GM19438 (cell line): ENCODE data around the gene OSM.

Experiments used
- ATAC-seq: cut with Tn5 transposase; IDR thresholded peaks from one replicate; pipeline ENCODE4 v1.9.1; 2021; ENCODE audit warnings: low read depth; ENCODE audit not compliant: unreplicated experiment

Gene OSM

DNA sequence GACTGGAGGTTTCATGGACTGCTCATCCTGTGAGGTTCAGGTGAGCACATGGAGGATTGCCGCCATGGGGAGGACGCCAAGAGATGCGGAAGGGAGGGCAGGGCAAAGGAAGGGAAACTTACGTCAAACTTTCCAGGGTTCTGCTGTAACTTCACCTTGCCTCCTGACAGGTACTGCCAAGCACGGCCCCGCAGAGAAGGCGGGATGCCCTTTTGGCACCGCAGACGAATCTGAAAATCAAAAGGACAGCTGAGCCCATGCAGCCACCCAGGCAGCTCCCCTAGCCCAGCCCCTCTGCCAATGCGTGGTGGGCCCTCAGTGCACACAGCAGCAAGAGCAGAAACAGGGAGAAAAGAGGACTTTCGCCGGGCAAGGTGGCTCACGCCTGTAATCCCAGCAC, 32.7 kb upstream of the OSM start:
- no peak for ATAC-seq

DNA sequence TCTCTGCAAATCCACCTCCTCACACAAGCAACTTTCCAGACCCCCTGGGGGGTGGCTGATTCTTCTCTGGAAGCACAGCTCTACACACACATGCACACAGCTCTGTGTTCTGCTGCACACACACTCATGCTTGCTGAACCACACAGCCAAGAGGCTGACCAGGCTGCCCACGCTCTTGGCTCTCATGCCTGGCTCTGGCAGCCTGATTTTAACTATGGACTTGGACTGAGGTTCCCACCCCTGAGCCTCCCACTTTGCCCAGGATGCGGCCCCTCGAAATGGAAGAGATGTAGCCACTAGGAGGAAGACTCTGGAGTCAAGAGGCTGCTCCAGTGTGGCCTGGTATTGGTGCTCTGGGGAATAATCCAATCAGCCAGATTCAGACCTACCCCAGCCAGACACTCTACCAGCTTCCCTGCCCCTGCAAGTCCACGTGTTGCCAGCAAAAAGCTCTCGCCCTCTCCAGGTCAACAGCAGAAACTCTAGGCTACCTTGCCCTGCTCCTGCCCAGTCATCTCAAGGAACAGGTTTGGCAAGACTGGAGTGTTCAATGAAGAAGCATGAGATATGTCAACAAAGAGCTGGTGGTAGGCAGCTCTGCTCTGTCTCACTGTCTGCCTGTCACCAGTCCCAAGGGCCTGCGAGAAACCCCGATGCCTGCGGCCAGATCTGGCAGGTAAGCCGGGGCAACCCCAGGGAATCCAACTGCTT, 31.5 kb upstream of the OSM start:
- ATAC-seq = no peak

DNA sequence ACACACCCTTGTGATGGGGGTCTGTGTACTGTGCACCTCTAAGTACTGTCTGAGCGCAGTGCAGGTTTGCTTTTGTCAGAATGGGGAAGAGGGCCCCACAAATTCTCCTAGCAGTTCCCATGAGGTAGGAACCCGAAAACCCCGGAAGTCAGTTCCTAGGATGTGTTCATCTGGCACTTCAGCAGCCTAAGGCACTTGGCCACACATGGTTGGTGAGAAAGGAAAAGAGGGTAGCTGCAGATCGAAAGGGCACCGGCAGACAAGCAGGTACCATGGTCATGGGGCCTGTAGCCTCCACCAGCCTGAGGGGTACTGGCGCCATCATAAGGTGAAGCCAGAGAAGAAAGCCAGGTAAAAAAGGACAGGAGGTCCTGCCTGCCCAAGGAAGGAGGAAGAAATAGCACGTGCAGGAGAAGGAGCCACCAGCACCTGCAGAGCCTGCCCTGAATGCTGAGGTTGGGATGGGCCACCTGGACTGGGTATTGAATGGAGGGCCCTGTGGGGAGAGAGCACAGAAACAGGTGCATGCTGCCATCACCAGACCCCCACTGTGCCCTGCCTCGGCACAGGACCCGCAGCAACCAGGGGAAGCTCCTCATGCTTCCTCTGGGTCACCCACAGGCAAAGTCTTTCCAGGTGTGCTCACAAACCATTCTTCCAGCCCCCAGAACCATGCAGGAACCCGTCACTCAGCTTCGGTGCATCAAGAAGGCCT, 30.8 kb upstream of the OSM start:
- ATAC-seq = no peak

DNA sequence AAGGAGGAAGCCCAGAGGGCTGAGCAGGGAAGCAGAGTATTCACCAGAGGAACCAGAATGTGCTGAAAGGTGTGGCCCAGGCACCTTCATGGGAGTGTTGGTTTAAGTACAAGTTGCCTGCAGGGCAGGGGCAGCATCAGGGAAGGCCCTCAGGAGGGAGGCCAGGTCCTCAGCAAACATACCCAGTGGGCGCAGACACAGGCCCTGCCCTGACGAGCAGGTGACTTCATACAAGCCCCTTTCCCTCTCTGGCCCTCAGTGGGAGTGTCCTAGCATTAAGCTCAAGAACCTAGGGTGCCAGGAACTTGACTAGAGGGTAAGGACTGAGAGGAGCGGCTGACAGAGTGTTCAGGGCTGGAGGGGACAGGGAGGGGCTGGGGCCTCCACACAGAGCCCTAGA, 30.2 kb upstream of the OSM start:
- no peak for ATAC-seq

DNA sequence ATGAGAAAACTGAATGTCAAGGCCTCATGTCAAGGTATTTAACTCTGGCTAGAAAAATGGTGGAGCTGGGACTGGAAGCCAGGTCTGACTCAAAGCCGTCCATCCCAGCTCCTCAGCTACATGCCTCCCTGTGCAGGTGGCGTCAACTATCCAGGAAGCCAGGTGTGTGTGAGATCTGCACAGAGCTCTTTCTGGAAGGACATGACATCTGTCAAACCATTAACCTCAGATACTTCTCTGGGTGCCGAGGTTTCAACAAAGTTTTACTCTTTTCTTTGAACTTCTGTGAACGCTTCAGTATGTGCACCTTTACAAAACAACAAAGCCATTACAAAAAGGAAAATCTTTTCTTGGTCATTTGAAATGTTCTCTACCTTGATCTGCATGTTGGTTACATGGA, 29.7 kb upstream of the OSM start:
- no peak for ATAC-seq

DNA sequence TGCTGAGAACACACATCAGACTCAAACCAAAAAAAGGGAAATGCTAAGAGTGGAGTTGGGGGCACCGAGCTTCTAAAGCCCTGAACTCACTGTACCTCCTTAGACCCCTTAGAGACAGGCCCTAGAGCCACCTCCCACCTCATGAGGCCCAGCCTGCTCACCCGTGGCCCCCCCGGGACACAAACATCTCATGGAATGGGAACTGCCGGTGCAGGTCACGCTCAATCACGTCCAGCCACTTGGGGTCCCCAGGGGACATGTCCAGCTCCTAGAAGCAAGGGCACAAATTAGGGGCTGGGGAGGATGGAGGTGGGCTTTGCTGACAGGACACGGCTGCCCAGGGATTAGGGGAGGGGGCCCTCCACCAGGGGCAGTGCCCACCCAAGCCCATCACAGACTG, 28.9 kb upstream of the OSM start:
- no peak for ATAC-seq

DNA sequence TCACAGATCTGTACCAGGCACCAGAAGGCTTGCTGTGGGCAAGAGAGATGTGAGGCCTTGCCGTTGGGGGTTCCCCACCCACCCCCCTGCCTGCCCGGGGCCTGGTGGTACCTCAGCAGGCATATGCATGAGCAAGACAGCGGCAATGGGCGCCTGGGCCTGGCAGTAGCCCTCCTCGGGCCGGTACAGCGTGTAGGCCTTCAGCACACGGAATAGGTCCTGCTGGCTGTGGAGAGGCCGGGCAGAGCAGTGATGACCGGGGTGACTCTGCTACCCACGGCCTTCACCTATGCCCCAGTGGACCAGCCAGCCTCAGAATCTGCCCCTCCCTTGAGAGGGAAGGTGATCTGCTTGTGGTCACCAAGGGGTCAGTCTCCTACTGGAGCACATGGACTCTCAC, 28.2 kb upstream of the OSM start:
- ATAC-seq = no peak

DNA sequence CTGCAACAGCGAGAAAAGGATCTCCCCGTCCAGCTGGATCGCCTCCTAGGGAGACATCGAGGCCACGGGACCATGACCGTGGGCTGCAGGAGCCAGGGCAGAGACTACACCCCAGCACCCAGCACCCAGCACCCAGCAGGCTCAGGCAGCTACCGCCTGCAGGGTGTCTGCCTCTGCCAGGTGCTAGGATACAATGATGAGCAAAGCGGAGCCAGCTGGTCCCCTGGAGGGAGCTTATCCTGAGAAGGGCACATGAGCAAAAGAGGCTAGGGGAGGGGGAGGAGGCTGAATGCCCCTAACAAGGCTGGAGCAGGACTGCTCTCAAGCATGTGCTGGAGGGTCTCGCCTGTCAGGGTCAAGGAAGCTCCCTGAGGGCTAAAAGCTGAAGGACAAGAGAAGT, 27.4 kb upstream of the OSM start:
- no peak for ATAC-seq

DNA sequence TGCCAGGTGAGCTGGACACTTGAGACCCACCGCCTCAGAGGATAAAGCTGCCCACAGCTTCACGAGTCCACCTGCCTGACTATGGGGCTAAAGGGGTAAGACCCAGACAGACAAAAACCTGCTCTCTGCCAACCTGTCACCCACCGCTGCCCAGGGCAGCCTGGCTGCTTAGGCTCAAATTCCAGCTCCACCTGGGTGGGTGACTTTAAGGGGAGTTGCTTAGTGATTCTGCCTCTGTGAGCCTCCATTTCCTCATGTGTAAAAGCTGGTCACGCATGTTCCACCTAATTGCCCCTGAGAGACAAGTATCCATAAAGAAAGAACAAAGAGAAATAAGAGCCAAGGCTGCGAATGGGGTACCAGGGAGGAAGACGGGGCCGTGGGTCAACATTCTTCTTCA, 26.4 kb upstream of the OSM start:
- no peak for ATAC-seq

DNA sequence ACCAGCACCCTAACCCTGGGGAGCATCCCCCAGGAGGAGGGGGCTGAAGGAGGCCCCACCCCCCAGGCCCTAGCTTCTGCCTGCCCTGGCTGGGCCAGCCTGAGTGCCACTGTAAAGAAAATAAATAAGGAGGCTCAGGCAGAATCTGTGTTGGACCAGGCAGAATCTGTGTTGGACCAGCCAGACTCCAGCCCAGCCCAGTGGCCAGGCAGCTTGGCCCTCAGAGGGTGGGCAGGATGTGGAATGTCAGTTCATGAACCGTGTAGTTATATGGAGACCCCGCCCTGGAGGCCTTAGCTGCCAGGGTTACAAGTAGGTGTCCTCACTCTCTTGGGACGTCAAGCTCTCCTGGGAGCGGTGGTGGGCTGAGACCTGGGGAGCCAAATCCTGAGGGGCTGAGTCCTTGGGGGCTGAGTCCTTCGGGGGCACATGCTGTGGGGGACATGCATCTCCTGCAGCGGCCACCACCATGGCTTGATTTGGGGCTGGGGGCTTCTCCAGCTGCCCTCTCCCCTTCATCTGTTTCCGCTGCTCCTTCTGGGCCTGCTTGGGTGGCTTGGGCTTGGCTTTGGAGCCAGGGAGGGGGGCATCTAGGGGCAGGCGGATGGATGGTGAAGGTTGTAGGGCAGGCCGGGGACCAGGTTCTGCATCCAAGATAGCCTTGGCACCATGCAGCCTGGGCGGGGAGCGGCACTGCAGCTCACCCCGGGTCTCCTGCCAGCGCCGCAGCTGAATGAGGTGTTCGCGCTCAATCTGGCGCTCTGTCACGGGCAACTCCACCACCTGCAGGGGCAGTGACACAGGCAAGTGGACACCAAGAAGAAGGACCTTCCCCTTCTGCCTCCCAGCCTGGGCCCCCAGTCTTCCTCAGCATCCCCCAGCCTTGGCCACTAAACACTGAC, 25.7 kb upstream of the OSM start:
- no peak for ATAC-seq

DNA sequence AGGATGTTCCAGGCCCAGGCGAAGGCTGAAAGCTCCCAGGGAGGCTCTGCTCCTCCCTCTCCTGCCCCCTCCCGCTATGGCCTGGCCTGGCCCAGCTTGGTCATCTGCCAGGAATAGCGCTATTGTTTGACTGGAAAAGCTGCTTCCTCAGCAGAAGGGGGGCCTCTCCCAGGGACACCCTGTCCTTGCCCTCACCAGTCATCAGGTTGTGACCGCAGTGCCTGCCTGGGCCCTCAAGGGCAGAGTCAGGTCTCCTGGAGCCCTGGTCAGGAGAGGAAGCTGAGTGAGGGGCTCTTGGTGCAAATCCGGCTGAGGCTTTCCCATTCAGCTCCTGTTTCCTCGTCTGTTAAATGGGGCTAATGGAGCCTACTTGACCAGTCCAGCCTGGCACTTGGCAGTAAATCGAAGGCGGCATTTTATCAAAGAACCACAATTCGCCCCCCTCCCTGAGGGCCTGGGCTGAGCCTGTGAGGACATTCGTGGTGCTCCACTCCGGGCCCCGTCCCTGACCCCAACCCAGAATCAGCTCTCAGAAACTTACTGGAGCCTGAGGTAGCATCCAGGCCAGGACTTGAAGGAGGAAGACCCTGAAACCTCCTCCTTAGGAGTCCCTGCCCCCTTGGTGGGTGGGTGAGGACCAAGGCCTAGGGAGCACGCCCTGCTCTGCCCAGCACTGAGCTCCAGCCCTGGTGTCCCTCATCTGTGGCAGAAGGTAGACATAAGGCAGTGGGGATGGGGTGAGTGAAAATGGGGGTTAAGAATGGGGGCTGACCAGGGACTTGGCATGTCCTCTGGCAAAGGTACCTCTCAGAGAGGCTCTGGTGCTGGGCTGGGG, 24.6 kb upstream of the OSM start:
- no peak for ATAC-seq

DNA sequence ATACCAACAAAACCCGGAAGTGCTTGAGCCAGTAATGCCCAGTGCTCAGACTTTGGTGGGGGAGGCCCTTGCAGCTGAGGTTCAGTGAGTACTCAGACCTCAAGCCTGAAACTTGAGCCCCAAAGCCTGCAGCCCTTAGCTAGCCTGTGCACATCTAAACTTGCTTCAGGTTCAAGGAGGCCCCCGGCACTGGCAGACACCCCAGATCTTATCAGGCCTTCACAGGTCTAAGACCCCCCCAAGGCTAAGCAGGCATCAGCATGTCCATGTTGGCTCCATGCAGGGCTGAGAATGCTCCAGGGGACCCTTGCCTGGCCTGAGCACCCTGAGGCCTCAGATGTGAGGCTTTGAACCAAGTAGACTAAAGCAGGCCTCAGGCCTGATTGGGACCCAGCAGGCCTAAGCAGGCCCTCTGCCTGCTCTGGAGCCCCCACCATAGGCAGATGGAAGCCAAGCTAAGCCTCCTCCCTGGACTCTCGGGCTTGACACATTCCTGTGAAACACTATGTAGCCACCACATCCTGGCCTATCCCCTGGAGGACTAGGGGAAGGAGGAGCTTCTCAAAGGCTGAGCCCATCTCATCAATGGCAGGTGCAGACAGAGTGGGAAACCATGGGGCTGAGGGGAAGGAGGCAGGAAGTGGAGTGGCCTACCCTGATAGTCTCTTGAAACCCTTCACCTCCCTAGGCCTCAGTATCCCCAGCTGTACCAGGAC, 23.8 kb upstream of the OSM start:
- no peak for ATAC-seq

DNA sequence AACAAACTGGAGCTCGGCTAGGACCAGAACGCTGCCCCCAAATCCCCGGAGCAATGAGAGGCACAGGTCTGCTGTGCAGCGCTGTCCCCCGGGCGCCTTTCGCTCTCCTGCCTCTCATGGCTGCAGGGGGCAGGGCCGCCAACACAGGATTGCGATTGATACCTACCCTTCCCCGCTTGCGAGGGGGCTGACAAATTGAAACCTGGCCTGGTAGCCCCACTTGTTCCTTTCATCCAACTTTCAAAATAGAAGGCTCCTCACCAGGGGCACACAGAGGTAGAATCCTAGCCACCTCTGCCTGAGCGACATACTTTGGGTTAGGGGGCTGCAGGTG, 23.3 kb upstream of the OSM start:
- peak; percentile 2 for ATAC-seq

DNA sequence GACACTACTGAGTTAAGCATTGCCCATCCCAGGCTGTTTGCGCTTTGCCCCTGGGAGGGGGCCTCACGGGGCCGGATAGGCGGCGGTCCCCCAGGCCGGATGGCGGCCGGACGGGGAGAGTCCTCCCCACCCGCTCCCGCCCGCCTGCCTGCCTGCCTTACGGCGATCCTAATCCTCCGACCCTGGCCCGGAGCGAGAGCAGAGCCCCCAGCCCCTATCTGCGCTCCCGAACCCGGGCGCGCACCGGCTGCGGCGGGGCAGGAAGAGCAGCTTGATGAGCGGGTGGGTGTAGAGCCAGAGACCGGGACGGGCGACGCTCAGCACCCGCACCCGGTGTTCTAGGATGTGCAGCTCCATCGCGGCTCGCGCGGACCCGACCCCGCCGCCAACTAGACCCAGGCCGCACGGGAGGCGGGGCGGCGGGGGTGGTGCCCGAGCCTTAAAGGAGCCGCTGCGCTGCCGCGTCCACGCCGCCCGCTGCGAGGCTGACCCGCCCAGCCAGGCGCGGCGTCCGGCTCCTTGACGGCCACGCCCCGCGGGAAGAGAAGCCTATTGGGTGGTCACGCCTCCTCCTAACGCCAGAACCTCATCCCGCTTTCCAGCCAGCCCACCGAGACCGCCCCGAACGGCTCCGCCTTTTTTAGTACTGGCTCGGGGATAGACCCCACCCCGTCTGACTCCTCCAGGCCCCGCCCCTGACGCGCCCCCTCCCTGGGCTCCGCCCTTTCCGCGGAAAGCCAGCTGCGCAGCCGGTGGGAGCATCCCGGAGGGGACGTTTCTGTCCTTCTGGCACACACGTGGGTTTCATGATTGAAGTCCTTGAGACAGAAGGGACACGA, 22.7 kb upstream of the OSM start, which contains the start of gene CASTOR1:
CASTOR1 (minus strand) TSS at position 365 of the 839 bp plus-strand sequence; CDS start at position 357, 8 bp downstream.
- ATAC-seq = peak; percentile 68

DNA sequence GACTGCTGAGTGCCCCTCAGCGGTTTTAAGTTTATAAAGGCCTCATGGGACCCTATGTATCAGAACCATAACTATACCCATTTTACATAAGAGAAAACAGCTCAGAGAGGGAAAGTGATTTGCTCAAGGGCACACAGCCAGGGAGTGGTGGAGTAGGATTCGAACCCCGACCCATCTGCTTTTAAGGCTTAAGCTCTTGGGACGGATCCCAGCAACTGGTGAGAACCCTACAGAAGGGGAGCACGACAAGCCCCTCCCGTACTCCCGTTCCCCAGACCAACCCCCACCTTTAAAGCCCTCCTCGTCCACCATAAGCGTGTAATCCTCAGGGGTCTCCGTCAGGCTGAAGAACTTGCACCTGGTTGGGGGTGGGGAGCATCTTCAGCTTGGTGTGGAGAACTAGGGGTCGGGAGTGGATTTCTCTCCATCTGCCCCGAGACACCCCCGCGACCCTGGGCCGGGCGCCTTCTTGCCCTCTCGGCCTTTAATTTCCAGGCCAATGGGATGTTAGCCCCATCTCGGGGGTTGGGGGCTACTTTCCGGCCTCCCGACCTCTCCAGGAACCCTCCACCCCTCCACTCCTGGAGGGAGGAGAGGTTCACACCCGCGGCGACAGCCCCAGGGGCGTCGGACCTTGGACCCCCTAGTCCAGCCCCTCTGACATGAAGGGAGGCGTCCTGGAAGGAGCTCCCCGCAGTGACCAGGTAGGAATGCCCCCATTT, 21.9 kb upstream of the OSM start:
- ATAC-seq = no peak

DNA sequence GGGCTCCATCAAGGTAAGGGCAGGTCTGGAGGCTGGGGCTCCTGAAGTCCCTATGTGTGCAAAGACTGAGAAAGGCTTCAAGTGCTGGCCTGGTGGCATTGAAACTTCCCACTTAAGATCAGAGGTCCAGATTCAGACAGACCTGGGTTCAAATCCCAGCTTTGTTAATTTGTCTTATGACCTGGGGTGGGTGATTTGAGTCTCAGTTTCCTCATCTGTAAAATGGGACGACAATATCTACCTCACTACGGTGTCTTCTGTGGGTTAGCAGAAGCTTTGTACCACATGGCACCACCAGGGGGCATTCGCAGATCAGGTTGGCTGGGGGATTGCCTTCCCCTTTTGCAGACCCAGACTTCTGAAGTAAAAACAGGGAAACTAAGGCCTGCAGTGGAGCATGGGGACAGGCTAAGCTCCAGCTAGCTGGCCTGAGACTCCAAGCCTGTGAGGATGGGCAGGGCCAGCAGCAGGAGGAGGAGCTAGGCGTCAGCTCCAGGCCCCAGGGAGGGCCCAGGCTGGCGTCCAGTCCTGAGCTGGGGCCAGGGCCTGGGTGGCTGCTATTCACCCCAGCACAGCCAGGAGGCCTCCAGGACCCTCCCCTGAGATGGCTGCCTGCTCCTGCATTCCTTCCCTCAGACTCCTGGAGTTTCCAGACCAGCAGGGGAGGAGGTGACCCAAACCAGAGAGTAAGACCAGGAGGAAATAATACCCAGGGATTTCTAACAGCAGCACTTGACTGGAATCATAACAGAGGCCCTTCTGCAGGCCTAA, 21.2 kb upstream of the OSM start:
- ATAC-seq = no peak

DNA sequence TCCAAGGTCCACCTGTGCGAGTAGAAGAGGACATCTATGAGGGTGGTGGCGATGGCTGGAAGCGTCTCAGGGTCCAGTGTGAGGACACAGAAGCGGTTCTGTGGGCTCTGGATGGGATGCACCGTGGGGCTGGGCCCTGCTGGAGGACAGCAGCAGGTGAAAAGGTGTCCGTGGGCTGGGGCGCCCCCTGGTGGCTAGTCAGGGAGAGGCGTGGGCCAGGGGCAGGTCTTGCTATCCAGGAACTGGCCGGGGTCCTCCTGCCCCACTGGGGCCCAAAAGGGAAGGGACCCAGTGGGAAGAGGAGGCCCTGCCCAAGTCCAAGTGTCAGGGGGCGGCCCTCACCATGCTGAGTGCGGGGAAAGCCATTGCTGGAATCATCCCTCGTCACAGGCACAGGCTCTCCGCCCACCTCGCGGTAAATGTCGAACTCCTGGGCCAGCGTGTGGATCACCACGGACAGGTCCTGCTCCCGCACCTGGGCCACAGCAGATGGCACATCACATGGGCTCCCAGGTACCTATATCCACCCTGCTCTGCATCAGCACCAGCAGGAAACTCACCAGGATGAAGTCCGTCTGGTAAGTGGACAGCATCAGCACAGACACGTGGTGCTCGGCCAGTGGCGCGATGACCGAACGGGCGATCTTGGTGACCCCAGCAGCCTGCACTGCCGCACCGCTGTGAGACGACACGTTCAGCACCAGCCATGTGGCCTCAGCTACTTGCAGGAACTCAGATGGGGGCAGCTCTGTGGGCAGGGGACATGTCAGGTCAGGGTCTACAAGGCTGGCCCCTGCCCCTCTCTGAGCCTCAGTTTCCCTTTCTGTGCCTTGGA, 20.4 kb upstream of the OSM start:
- ATAC-seq = no peak
